BJ (cell line): Measurements from ENCODE around the gene KNL1. TPM values are rescaled to one million over a fixed set of nuclear protein-coding genes. Genes with fewer than 3 reads are reported as not detected.

Experiments used
- CTCF ChIA-PET: fragments of 350-600 bp; formaldehyde crosslinking; extraction: SDS; loops from one replicate; lab custom pipeline; 2021; ENCODE audit warnings: antibody characterized with exemption, inconsistent platforms; lab: Yijun Ruan, JAX
- POLR2A ChIA-PET: fragments of 300-600 bp; sonication (Branson Sonifier 250); formaldehyde crosslinking; extraction: SDS; loops from one replicate; lab custom pipeline; 2021; ENCODE audit warnings: antibody characterized with exemption; lab: Charles Lee
- DNase-seq: peaks from one replicate; pipeline ENCODE4 v3.0.0-alpha.2; 2011; ENCODE audit warnings: low read depth
- H3K27me3 ChIP-seq: 2 replicates; pipeline ENCODE4 v1.6.0; 2011; ENCODE audit warnings: low read length; ENCODE audit not compliant: control insufficient read depth, insufficient read depth
- H3K36me3 ChIP-seq: 2 replicates; pipeline ENCODE4 v1.5.1; 2011; ENCODE audit warnings: low read length; ENCODE audit not compliant: control insufficient read depth, insufficient read depth
- H3K4me3 ChIP-seq: 2 replicates; pipeline ENCODE4 v1.5.1; 2011; ENCODE audit warnings: low read depth, mild to moderate bottlenecking, control low read depth, low read length
- CTCF ChIP-seq: IDR thresholded peaks from 2 replicates; pipeline ENCODE4 v1.5.1; 2011; ENCODE audit warnings: low read depth, mild to moderate bottlenecking, control low read depth, inconsistent platforms, low read length, moderate library complexity; ENCODE audit not compliant: insufficient read depth
- polyA plus RNA-seq: library from polyadenylated mRNA; depleted of rRNA; stranded (reverse); fragments of >200 nt; gene quantifications from 2 replicates; pipeline ENCODE4 v1.2.3, GENCODE V29; 2011

The KNL1 gene
- polyA plus RNA-seq, 1 experiment, result 3.9 TPM

GRCh38 chr15:40623361-40623760 lies 29.3 kb downstream of the KNL1 start:
- H3K36me3 ChIP-seq, result no peaks in the 10 kb centered on the region
- no peaks in the 10 kb centered on the region for H3K27me3 ChIP-seq
- ChIA-PET CTCF (interaction anchor here (0.7 kb wide), 1 partner anchor 9 kb away, joined by 3 read pairs; no protein-coding TSS in a partner anchor), POLR2A (no interaction called here)
- DNase-seq, result no peak
- TF ChIP-seq CTCF, result no peak
- no peak overlapping the region for H3K4me3 ChIP-seq

DNA sequence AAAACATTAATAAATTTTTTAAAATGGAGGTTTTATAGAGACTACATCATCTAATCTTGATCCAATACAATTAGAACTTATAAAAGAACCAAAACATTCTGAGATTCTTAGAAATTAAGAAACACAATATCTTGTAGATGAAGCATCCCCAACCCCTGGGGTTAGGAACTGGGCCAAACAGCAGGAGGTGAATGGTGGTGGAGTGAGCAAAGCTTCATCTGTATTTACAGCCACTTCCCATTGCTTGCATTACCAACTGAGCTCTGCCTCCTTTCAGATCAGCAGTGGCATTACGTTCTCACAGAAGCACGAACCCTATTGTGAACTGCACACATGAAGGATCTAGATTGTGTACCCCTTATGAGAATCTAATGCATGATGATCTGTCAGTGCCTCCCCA lies 36.3 kb downstream of the KNL1 start:
- no peak for TF ChIP-seq CTCF
- DNase-seq, result no peak
- Histone ChIP-seq H3K27me3 (no peaks in the 10 kb centered on the region), H3K4me3 (no peak overlapping the region), H3K36me3 (no peaks in the 10 kb centered on the region)
- CTCF ChIA-PET, result interaction anchor here (0.6 to 0.8 kb wide), 2 partner anchors 85 to 229 kb away, joined by 3 to 4 read pairs; no protein-coding TSS in a partner anchor
- POLR2A ChIA-PET, result no interaction called here

DNA sequence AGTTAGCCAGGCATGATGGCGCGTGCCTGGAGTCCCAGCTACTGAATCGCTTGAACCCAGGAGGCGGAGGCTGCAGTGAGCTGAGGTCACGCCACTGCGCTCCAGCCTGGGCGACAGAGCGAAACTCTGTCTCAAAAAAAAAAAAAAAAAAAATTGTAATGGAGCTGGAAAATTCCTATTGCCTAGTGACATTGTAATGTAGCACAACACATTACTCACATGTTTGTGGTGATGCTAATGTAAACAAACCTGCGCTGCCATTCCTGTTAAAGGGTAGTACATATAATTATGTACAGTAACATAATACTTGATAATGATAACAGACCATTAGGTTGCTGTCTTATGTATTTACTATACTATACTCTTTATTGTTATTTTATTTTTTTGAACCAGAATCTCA lies 39.1 kb downstream of the KNL1 start:
- Histone ChIP-seq H3K27me3 (no peaks in the 10 kb centered on the region), H3K36me3 (no peaks in the 10 kb centered on the region), H3K4me3 (no peak overlapping the region)
- ChIA-PET POLR2A (no interaction called here), CTCF (interaction anchor here (1.0 kb wide), 1 partner anchor 15 kb away, joined by 3 read pairs; no protein-coding TSS in a partner anchor)
- peak; percentile 19 for DNase-seq
- no peak for TF ChIP-seq CTCF

DNA sequence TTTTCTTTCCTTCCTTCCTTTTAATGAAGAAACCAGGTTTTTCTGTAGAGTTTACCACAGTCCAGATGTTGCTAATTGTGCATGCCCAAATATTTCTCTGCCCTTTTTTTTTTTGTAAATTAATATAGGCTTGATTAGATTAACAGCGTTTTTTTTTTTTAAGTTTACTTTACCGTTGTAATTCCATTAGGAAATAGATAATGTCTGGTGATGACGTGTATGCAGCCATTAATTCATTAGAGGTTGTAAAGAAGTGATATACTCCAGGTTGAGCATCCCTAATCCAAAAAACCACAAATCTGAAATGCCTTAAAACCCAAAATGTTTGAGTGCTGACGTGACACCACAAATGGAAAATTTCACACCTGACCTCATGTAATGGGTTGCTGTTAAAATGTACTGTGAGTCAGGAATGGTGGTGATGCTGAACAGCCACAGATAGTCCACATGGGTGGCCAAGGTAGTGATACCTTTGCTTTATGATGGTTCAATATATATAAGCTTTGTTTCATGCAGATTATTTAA lies 43.2 kb downstream of the KNL1 start:
- H3K36me3 ChIP-seq, result no peaks in the 10 kb centered on the region
- DNase-seq, result no peak
- no peaks in the 10 kb centered on the region for H3K27me3 ChIP-seq
- POLR2A ChIA-PET, result no interaction called here
- H3K4me3 ChIP-seq, result no peak overlapping the region
- CTCF ChIA-PET, result no interaction called here
- no peak for TF ChIP-seq CTCF

DNA sequence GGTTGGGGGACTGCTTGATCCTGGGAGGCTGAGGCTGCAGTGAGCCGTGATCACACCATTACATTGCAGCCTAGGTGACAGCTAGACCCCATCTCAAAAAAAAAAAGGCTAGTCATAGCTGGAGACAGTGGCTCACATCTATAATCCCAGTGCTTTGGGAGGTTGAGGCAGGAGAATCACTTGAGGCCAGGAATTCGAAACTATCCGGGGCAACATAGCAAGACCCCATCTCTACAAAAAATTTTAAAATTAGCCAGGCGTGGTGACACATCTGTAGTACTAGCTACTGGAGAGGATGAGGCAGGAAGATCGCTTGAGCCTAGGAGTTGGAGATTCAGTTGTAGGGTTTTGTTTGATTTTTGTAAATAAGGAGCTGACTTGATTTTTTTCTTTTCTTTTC lies 45.6 kb downstream of the KNL1 start:
- no peaks in the 10 kb centered on the region for H3K36me3 ChIP-seq

More for the DNA sequence above, 45.6 kb downstream of the KNL1 start:
- Histone ChIP-seq H3K27me3 (no peaks in the 10 kb centered on the region), H3K4me3 (no peak overlapping the region)
- ChIA-PET POLR2A (no interaction called here), CTCF (interaction anchor here (0.7 to 1.3 kb wide), 3 partner anchors 49 to 255 kb away, joined by 3 to 5 read pairs (median 3); partner anchors contain the start of gene VPS18)
- DNase-seq, result no peak
- TF ChIP-seq CTCF, result no peak
